Activated T-cell treated with anti-CD3 and anti-CD28 coated beads, Interleukin-2, amount 50 U/mL, for 4 hours (primary cell): ENCODE results near the gene C1orf21. TPM values are rescaled to one million over a fixed set of nuclear protein-coding genes. Genes with fewer than 3 reads are reported as not detected.

Experiments
- ATAC-seq, 2 donors: fragments of 200-7000 bp; cut with Tn5 transposase; one replicate each; pipeline ENCODE4 v1.10.0; 2021
- DNase-seq: peaks from one replicate; pipeline ENCODE4 v3.0.0-alpha.2; 2020
- H3K27me3 Mint-ChIP-seq: one replicate; pipeline ENCODE4 v1.8.0; 2021; ENCODE audit warnings: low read depth, mixed read lengths
- H3K36me3 Mint-ChIP-seq: one replicate; pipeline ENCODE4 v1.8.0; 2022; ENCODE audit warnings: mixed read lengths; ENCODE audit not compliant: insufficient read depth
- H3K4me1 Mint-ChIP-seq: one replicate; pipeline ENCODE4 v1.8.0; 2021; ENCODE audit warnings: low read depth, mixed read lengths
- H3K4me3 Mint-ChIP-seq: one replicate; pipeline ENCODE4 v1.8.0; 2021; ENCODE audit warnings: mild to moderate bottlenecking, moderate library complexity, mixed read lengths
- H3K9me3 Mint-ChIP-seq: one replicate; pipeline ENCODE4 v1.8.0; 2021; ENCODE audit warnings: mixed read lengths
- total RNA-seq, 3 donors: library from RNA; stranded (reverse); gene quantifications; one replicate each; pipeline ENCODE4 v1.2.1, GENCODE V29; 2021

The C1orf21 gene
- total RNA-seq, 3 donors from 2014 or later: 0.53 to 1.7 (median 0.90) TPM

GRCh38 chr1:184392779-184393522 lies 6.1 kb downstream of the C1orf21 start:
- no peak for DNase-seq
- Mint-ChIP-seq H3K4me3 (no peak overlapping the region), H3K36me3 (no peaks in the 10 kb centered on the region), H3K9me3 (no peaks in the 10 kb centered on the region), H3K27me3 (peaks cover 23% of the 10 kb centered on the region), H3K4me1 (peaks cover 9% of the 10 kb centered on the region)
- no peak for ATAC-seq

GRCh38 chr1:184393962-184394361 lies 7.1 kb downstream of the C1orf21 start:
- peaks cover 2% of the 10 kb centered on the region for H3K4me1 Mint-ChIP-seq
- no peaks in the 10 kb centered on the region for H3K9me3 Mint-ChIP-seq
- no peak for DNase-seq
- no peak overlapping the region for H3K4me3 Mint-ChIP-seq
- no peaks in the 10 kb centered on the region for H3K36me3 Mint-ChIP-seq
- H3K27me3 Mint-ChIP-seq: peaks cover 14% of the 10 kb centered on the region
- ATAC-seq: no peak

- Mint-ChIP-seq H3K4me3 (no peak overlapping the region), H3K4me1 (no peaks in the 10 kb centered on the region), H3K27me3 (peaks cover 8% of the 10 kb centered on the region), H3K36me3 (no peaks in the 10 kb centered on the region), H3K9me3 (no peaks in the 10 kb centered on the region)
- DNase-seq (no peak), ATAC-seq (no peak)
Observed at GRCh38 chr1:184395370-184395769, 8.5 kb downstream of the C1orf21 start.

GRCh38 chr1:184395937-184396480 lies 9.2 kb downstream of the C1orf21 start:
- no peak overlapping the region for H3K4me3 Mint-ChIP-seq
- H3K9me3 Mint-ChIP-seq: no peaks in the 10 kb centered on the region
- DNase-seq (no peak), ATAC-seq (no peak)
- H3K4me1 Mint-ChIP-seq: no peaks in the 10 kb centered on the region
- H3K27me3 Mint-ChIP-seq: peaks cover 8% of the 10 kb centered on the region
- no peaks in the 10 kb centered on the region for H3K36me3 Mint-ChIP-seq

- H3K4me3 Mint-ChIP-seq: no peak overlapping the region
- ATAC-seq (no peak), DNase-seq (no peak)
- H3K9me3 Mint-ChIP-seq: no peaks in the 10 kb centered on the region
- no peaks in the 10 kb centered on the region for H3K36me3 Mint-ChIP-seq
- H3K4me1 Mint-ChIP-seq: no peaks in the 10 kb centered on the region
- peaks cover 2% of the 10 kb centered on the region for H3K27me3 Mint-ChIP-seq
Observed at GRCh38 chr1:184399192-184399847, 12.5 kb downstream of the C1orf21 start.

- no peak overlapping the region for H3K4me3 Mint-ChIP-seq
- DNase-seq (no peak), ATAC-seq (no peak)
- H3K9me3 Mint-ChIP-seq: no peaks in the 10 kb centered on the region
- peaks cover 2% of the 10 kb centered on the region for H3K27me3 Mint-ChIP-seq
- no peaks in the 10 kb centered on the region for H3K36me3 Mint-ChIP-seq
- H3K4me1 Mint-ChIP-seq: no peaks in the 10 kb centered on the region
Observed at GRCh38 chr1:184403961-184404726, 17.3 kb downstream of the C1orf21 start.

GRCh38 chr1:184404727-184405027 lies 17.8 kb downstream of the C1orf21 start:
- ATAC-seq (no peak), DNase-seq (no peak)
- Mint-ChIP-seq H3K4me3 (no peak overlapping the region), H3K9me3 (no peaks in the 10 kb centered on the region), H3K4me1 (no peaks in the 10 kb centered on the region), H3K27me3 (peaks cover 2% of the 10 kb centered on the region), H3K36me3 (no peaks in the 10 kb centered on the region)

- ATAC-seq (no peak), DNase-seq (no peak)
- no peak overlapping the region for H3K4me3 Mint-ChIP-seq
Observed at GRCh38 chr1:184405094-184405800, 18.4 kb downstream of the C1orf21 start.

GRCh38 chr1:184405801-184406142 lies 18.9 kb downstream of the C1orf21 start:
- no peaks in the 10 kb centered on the region for H3K4me1 Mint-ChIP-seq
- ATAC-seq (no peak), DNase-seq (no peak)
- H3K27me3 Mint-ChIP-seq: peaks cover 2% of the 10 kb centered on the region
- no peak overlapping the region for H3K4me3 Mint-ChIP-seq
- H3K36me3 Mint-ChIP-seq: no peaks in the 10 kb centered on the region
- no peaks in the 10 kb centered on the region for H3K9me3 Mint-ChIP-seq

More at GRCh38 chr1:184405094-184405800, 18.4 kb downstream of the C1orf21 start:
- H3K4me1 Mint-ChIP-seq: no peaks in the 10 kb centered on the region
- peaks cover 2% of the 10 kb centered on the region for H3K27me3 Mint-ChIP-seq
- no peaks in the 10 kb centered on the region for H3K36me3 Mint-ChIP-seq
- H3K9me3 Mint-ChIP-seq: no peaks in the 10 kb centered on the region

- H3K4me1 Mint-ChIP-seq: no peaks in the 10 kb centered on the region
- no peak overlapping the region for H3K4me3 Mint-ChIP-seq
- DNase-seq (no peak), ATAC-seq (no peak)
- no peaks in the 10 kb centered on the region for H3K36me3 Mint-ChIP-seq
- H3K9me3 Mint-ChIP-seq: no peaks in the 10 kb centered on the region
- H3K27me3 Mint-ChIP-seq: peaks cover 2% of the 10 kb centered on the region
Observed at GRCh38 chr1:184406479-184406878, 19.6 kb downstream of the C1orf21 start.

- Mint-ChIP-seq H3K4me3 (no peak overlapping the region), H3K36me3 (no peaks in the 10 kb centered on the region), H3K4me1 (no peaks in the 10 kb centered on the region), H3K9me3 (no peaks in the 10 kb centered on the region), H3K27me3 (no peaks in the 10 kb centered on the region)
- no peak for ATAC-seq
- DNase-seq: no peak
Observed at GRCh38 chr1:184407816-184408510, 21.1 kb downstream of the C1orf21 start.

- DNase-seq: no peak
- H3K27me3 Mint-ChIP-seq: no peaks in the 10 kb centered on the region
- H3K4me3 Mint-ChIP-seq: no peak overlapping the region
- no peaks in the 10 kb centered on the region for H3K36me3 Mint-ChIP-seq
- ATAC-seq: no peak
- no peaks in the 10 kb centered on the region for H3K4me1 Mint-ChIP-seq
- no peaks in the 10 kb centered on the region for H3K9me3 Mint-ChIP-seq
Observed at GRCh38 chr1:184408580-184408979, 21.8 kb downstream of the C1orf21 start.

- DNase-seq: no peak
- Mint-ChIP-seq H3K4me3 (no peak overlapping the region), H3K36me3 (no peaks in the 10 kb centered on the region), H3K27me3 (no peaks in the 10 kb centered on the region), H3K9me3 (no peaks in the 10 kb centered on the region), H3K4me1 (no peaks in the 10 kb centered on the region)
- no peak for ATAC-seq
Observed at GRCh38 chr1:184409011-184409410, 22.2 kb downstream of the C1orf21 start.

- no peaks in the 10 kb centered on the region for H3K4me1 Mint-ChIP-seq
- no peaks in the 10 kb centered on the region for H3K9me3 Mint-ChIP-seq
- ATAC-seq (no peak), DNase-seq (no peak)
- H3K4me3 Mint-ChIP-seq: no peak overlapping the region
- no peaks in the 10 kb centered on the region for H3K36me3 Mint-ChIP-seq
- peaks cover 3% of the 10 kb centered on the region for H3K27me3 Mint-ChIP-seq
Observed at GRCh38 chr1:184412472-184412871, 25.6 kb downstream of the C1orf21 start.
